WTC11 (cell line): ENCODE measurements around the gene ZMYND15.

Experiments used
- CTCF ChIP-seq: fragments of 200-600 bp; IDR thresholded peaks from 2 replicates; pipeline ENCODE4 v1.8.0; 2022; ENCODE audit warnings: antibody characterized with exemption
- SP1 ChIP-seq: sonication (generic); formaldehyde crosslinking; conservative IDR thresholded peaks from 2 replicates; pipeline ENCODE4 v1.8.1; 2022; ENCODE audit warnings: missing genetic modification reagents
- ZNF138 ChIP-seq: sonication (generic); formaldehyde crosslinking; conservative IDR thresholded peaks from 2 replicates; pipeline ENCODE4 v1.8.1; 2022; ENCODE audit warnings: mild to moderate bottlenecking, moderate library complexity, missing genetic modification reagents

GRCh38 chr17:4708436-4708835 is 31.2 kb upstream of the ZMYND15 start:
- TF ChIP-seq CTCF = no peak
- no peak for TF ChIP-seq ZNF138 (CRISPR knock-in tag)
- no peak for TF ChIP-seq SP1 (CRISPR knock-in tag)
